Measurements from ENCODE around the gene RBM17.
A peak's percentile ranks its signal among the peaks of the same experiment; 100 is the strongest.
"Not testable (repeated sequence)": the region's sequence is repeated elsewhere in the genome, so short reads cannot be mapped to it uniquely, and the experiment has no call there.

RBM17 gene

DNA sequence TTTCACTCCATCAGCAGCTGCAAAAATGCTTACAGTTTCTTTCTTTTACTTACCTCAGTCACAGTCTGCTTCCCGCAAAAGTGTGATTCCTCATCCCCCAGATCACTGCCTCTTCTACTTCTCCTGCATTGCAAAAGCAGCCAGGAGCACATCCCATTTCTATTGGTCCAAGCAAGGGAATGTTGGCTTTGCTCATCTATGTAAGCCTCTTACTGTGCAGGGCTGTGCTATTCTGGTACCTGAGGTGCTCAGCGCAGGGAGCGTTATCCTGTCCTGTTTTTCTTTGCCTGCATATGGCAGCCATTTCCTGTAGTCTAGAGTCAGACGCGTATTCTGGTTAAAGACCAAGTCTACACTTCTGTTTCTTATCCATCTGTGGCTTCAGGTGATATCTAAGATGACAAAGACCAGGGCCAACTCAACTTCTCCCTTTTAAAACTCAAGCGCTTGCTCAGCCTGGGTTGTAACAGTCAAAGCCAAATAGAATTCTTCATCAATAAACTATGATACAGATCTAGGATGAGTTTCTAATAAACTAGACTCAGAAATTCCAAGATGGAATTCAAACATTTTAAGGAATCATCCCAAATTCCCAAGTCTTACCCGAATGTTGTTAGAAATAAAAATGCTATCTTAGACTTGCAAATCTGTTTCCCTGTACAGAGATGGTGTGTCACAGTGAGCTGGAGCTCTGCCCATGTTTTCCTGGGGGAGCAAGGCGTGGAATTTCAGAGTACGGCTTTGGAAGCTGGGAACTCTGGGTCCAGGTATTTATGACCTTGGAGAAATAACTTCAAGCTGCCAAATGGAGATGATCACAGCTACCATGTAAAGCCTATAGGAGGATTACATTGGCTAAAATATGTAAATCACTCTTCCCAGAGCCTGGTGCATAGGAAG, 6.1 kb upstream of the RBM17 start:
- no peak for DNase-seq

DNA sequence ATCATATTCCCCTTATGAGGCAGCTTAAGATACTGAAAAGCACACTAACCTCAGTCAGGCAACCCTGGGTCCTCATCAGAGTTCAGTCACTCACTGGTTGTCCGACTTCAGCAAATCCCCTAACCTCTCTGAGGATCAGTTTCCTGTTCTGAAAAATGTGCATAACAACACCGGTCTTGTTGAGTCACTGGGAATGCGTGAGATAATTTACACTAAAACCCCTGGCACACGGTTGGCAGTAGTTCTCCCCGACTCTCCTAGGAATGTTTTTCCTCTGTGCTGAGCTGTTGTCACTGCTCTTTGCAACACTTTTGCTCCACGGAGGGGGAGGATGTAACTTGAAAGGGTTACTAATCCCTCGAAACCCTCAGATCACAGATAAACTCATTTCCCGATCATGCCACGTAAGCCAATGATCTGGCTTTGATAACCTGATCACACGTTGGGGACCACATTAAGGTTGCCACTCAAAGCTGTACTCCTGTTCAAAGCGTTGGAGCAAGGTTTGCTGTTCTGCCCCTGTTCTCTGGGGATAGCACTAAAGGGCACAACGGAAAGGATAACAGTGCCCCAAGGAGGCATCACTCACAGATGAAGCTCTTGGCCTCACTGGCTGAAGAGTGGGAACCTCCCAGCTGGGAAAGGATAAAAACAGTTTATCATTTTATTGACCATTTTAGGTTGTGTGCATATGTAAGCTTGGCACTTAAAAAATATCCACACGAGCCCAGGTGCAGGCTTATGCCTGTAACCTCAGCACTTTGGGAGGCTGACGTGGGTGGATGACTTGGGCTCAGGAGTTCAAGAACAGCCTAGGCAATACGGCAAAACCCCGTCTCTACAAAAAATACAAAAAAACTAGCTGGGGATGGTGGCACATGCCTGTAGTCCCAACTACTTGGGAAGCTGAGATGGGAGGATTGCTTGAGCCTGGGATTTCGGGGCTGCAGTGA, 5.0 kb upstream of the RBM17 start:
- DNase-seq = no peak

DNA sequence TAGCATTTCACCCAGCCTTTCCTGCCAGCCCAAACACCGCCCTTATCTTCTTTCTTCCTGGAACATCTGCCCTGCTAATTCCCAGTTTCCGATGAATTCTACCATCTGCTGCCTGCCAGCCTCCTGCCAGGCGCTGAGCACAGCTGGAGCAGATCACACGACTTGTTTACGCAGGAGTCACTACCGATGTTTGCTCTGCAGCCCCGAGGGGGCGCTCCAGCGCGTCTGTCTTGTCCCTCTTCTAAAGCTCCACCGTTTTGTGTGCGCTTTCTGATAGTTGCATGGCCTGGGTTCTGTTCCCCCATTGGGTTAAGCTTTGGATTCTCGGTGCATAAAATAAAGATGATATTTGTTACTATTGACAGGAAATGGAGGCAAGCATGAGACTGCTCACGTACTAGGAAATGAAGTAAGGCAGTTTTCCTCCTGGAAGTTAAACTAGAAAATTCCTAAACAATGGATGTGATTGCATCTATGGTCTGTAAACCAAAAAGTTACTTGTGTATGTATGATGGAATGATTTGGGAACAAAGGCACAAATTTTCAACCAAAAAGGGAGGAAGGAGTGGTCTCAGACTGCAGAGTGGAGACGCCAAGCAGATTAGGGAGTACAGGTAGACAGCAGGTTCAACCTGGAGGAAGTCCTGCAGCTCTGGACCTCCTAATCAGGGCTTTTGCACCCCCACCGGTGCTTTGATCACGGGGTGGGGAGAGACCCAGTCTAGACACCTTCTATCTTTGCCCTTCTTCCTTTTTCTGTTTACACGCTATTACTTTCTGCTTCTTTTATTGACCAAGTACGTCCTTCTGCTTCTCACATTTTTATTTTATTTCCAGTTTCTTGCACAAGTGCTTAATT, 2.2 kb upstream of the RBM17 start:
- peak; percentile 45 to 87 for DNase-seq

DNA sequence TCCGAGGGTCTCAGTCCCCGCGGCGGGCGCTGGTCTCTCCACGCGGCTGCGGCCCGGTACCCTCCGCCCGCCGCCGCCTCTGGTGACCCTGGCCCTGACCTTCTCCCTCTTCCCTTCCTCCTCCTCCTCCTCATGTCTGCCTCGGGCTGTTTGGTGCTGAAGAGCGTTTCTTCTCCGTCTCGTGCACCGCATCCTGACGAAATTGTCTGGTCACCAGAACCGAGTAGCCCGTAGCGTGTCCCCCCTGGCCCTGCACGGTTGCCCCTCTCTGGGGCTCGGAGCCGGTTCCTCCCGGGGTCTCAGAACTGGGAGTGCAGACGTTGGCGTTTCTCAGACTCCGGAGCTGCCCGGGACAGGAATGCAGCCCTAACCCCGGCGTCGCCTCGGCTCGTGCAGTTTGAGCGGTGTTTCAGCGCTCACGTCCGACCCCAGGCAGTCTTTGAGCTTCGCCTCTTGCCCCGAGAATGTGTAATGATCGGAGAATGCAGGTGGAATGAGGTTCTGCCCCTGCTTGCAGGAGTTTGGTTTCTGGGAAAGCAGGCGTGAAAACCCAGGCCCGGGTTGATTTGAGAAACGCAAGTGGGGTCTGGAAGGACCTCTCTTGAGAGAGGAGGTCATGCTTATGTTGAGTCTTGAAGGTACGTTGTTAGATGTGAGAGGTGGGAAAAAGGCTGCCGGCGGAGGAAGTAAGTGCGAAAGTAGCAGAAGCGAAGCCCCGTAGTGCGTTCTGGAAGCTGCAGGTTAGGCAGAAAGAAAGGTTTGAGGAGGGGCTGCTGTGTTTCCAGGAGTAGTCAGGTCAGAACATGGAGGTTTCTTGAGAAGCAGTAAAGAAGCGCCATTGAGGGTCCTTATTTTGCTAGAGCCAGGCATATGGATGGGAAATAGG, 743 bp downstream of the RBM17 start:
- no peak for DNase-seq

DNA sequence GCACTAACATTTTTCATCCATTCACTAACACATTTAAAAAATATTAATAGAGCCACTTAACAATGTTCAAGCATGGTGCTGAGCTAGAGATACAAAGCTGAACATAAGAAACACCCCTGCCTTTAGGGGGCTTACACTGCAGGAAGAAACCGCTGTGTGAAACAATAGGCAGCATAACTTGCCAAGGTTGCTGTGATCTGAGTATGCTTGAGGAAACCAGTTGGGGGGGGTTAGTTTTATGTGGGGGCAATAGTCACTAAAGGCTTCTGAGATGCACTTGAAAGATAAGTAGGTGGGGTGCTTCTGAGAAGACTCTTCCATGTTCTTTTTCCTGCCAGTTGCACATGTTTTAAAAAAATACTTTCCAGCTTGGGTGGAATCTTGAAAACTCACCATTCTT, 2.8 kb downstream of the RBM17 start:
- no peak for DNase-seq

DNA sequence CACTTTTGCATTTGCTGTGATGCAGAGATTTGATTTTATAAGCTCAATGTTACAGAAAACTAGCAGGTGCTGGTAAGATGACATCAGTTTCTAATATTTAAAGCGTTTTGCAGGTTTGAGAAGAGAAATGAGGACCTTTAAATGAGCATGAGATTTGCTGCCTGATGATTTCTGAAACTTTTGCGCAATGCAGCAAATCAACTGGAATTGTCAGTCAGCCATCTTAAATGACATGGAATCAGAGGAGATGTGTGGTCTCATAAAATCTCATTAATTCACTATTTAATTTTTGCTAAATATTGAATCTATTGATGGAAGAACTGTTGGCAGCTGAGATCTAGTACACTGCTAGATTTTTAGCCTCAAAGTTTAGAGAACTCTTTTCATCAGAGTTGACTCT, 3.9 kb downstream of the RBM17 start:
- no peak for DNase-seq

DNA sequence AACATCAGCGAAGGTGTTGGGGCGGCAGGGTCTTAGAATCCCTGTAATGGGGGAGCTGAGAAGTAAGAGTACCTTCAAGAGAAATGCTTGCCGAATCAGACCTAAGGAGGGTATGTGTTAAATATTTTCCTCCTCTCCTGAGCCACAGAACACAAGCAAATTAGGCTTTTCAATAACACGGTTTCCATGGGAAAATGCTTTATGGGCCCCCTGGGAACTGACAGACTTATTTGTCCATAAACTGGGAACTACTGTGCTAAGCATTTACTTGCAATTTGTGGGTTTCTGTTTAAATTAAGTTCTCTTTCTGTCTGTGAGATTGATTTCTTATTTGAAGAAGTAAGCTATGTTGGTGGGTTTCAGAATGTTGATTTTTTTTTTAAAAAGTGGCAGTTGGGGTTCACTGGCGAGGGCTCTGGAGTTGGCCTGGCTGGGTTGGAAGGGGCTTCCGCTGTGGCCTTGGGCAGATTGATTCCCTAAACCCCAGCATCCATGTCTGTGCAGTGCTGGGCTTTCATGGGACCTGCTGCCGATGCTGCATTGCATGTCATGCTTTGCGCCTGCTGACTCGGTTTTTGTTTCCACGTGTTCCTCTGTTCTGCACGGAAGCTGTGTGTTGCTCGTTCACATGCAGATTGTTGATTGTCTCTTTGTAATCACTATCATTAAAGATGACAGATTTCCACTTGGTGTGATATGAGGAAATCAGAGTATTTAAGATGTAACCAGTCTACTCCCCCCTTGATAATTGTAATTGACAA, 7.2 kb downstream of the RBM17 start:
- no peak for DNase-seq

DNA sequence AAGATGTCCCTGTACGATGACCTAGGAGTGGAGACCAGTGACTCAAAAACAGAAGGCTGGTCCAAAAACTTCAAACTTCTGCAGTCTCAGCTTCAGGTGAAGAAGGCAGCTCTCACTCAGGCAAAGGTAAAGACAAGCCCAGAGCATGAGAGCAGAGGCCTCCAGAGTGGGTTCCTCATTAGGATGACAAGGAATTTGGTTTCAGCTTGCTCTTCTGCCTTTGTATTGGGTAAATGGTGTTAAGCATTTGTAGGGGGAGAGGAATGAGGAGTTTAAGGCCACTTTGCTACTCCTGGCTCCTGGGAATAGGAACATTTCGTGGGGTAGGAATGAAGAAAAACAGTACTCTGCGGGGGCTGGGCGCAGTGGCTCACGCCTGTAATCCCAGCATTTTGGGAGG, 8.2 kb downstream of the RBM17 start:
- no peak for DNase-seq

DNA sequence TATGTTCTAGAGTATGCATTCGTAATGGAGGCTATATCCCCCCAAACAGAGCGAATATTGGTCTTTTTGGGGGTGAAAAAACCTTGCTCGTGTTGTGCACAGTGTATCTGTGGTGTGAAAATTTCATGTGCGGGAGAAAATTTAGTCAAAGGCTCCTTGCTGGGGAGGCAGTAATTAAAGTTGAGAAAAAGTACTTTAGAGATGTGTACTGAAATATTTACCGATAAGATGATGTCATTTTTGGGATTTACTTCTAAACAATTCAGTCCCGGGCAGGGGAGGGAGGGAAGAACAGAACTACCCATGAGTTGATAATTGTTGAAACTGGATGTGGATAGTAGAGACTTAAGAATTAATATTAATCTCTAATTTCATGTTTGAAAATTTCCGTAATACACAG, 9.3 kb downstream of the RBM17 start:
- DNase-seq = no peak

DNA sequence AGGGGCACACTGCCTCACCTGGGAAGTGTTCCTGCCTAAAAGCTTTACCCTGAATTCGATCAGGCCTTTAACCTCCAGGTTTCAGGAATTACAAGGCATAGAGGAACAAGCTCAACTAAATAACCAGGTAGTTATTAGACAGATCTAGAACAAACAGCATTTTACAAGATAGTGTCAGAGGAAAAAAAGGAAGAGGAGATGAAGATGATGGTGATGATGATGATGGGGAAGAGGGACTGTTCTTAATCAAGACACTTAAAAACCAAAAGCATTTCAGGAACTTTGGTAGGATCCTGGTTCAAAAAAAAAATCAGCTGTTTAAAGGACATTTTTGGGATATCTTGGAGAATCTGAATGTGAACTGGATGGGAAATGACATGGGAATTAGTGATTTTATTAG, 11.5 kb downstream of the RBM17 start:
- no peak for DNase-seq

DNA sequence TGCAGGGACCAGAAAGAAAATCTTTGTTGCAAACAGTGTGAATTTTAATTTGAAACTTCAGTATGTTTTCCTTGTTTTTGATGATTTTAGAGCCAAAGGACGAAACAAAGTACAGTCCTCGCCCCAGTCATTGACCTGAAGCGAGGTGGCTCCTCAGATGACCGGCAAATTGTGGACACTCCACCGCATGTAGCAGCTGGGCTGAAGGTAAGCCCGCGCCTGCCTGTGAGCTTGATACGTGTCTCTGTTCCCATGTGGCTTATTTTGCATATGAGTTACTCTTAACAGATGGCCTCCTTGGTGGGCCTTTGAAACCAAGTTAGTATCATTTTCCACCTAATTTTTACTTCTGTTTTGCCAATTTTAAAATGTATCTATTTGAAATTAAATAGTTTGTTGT, 12.3 kb downstream of the RBM17 start:
- DNase-seq = no peak

DNA sequence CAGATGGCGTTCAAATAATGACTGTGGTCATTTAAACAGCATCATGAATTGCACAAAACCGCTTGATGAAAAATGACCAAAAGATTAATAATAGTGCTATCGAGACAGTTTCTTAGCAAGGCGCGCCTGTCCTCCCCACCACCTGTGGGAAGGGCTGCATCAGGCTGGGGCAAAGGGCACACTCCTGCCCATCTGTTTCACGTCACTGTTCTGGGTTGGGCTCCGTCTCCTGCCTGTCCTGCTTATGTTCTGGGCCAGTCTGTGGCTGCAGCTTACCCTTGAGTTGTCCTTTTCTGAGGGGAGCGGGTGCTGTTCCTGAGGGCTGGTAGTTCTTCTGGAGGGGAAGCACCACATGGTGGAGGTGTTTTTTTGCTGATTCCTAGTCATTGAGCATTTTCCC, 13.3 kb downstream of the RBM17 start:
- DNase-seq = no peak

DNA sequence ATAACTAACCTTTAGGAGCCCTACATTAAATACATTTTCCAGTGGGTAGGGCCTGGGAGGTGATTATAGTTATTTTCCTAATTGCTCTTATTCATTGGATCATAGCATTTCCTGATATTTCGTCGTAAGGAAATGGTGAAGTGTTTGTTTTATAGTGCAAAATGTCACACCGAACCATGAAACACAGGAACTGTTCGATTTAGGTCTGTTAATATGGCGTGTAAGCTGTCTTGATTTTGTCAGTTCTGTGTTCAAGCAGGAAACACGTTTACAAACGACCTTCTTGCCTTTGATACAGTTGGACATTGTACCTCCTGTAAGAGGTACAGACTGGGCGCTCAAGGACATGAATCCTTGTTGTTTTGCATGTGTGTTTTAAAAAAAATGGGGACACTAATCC, 14.8 kb downstream of the RBM17 start:
- no peak for DNase-seq

DNA sequence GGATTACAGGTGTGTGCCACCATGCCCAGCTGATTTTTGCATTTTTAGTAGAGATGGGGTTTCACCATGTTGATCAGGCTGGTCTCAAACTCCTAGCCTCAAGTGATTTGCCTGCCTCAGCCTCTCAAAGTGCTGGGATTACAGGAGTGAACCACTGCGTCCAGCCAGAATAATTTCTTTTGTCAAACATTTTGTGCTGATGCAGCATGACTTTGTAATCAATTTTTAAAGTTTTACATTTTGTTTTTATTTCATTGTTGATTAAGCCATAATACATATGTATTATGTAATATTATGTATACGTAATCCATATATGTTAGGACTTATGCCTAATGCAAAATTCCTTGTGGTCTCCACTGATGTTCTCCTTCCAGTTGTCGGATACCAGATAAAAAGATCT, 18.8 kb downstream of the RBM17 start:
- not testable (repeated sequence) for DNase-seq

DNA sequence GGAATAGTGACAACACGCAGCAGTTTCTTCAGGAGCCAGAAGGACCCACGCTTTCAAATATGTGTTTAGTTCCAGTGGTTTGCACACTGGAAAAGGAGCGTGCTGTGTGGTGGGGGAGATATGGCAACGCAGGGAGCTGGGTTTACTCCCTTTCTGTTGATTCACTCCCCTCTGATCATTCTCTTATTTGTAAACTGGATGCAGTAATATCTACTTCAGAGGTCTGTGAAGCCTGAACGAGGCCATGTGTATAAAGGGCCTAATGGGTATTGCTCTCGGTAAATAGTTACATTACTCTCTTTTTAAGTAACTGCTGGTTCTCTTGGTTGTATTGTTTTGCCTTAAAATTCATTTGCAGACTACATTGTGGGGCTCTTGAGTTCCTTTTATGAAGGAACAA, 19.2 kb downstream of the RBM17 start:
- no peak for DNase-seq

DNA sequence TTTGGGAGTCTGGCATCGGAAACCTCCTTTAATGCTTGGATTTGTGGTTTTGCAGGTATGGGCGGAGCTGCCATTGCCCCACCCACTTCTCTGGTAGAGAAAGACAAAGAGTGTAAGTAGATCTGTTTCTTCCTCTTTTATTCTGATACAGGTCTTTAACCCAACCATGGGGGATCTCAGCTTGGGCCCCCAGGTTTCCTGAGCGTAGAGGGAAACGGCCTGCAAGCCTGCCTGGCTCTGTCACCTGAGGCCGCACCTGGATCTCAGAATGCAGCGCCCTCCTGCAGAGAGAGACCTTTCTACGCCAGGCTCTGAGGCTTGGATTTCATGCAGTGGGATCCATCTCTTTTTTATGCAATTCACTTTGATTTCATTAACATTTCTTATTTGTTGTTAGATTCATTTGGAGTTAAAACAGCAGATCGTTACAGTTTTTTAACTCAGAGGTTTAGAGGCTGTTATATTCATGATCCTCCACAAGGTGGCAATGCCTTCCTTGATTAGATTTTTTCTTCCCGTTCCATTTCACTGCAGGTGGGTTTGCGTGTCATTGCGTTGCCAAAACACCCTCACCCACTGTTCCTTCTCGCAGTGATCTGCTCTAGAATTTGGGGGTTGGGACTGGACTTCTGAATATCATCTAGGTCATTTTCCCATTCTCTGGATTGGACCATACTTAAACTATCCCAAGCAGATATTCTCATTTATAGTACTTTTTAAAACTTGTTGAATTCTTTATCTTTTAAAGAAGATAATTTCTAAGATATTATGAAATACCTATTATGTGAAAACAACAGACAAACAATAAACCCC, 20.0 kb downstream of the RBM17 start:
- peak in 1 of 2 experiments; percentile 30 for DNase-seq

DNA sequence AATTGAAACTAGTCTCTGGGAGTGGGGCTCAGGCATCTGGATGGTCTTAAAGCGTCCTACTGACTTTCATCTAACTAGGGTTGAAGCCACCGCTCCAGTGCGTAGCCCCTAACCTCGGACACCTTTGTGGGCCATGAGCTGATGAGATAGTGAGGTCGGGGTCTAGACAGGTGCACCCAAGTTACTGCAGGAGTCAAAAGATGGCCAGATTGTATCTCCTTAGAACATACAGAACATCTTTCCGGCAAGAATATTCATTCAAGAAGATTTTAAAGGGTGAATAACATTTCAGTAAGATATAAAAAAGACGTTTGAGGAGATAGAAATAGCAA, 20.6 kb downstream of the RBM17 start:
- DNase-seq = no peak

DNA sequence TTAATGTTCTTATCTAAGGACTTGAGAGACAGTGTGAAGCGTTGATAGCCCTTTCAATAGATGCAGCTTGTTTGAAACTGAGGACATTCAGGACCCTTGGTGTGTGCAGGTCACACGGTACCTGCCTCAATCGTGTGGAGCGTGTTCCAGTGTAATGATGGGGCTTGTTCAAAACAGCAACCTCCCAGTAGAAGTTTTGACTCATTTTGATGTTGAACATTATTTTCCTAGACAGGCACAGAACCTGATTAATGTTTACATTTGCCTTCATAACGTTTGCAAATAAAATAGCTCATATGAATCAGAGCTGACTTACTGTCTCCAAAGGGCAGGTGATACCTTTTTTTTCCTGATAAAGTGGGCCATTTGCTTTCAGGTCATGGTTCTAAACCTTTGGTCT, 21.3 kb downstream of the RBM17 start:
- no peak for DNase-seq

DNA sequence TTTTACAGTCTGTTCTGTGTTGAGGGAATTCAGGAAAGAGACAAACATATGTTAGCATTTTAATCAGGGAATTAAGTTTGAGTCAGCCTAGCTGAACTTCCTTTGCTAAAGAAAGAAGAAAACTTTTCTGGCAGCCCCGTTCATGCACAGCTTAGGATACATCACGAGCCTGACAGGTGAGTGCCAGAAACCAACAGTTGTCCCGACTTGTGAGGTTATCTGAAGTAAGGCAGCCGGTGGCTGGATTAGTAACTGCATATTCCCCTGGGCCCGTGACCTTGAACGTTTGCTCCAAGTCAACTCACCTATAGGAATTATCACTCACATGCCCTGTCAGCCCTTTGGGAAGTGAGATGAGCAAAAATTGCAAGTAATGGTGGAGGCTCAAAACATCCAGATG, 24.1 kb downstream of the RBM17 start:
- DNase-seq = no peak

DNA sequence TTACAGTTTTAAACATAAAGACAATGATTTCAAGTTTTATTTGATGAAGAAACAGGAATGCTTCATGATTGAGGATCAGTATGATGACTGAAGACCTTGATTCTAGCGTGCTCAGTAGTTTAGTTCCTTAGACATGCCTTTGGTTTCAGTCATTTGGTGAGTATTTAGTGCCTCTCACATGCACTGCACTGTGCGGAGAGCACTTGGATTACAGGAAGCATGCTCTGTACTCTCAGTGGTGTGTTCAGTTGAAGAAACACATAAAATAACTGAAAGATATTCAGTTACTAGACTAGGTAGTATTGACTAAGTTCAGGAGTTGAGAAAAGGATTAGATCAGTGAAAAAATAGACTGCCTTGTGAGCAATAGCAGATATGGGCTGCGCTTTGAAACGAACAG, 25.5 kb downstream of the RBM17 start:
- no peak for DNase-seq

All from NCI-H446 (cell line).